HG03378 (cell line): ENCODE measurements around the gene SMIM10L2A.
"Not testable (repeated sequence)": the region's sequence is repeated elsewhere in the genome, so short reads cannot be mapped to it uniquely, and the experiment has no call there.

Experiments
- ATAC-seq: cut with Tn5 transposase; IDR thresholded peaks from one replicate; pipeline ENCODE4 v1.9.1; 2021; ENCODE audit warnings: mild to moderate bottlenecking, moderate library complexity; ENCODE audit not compliant: unreplicated experiment

The SMIM10L2A gene

GRCh38 chrX:135421932-135422809 is at the start of gene SMIM10L2A:
TSS of gene SMIM10L2A (plus strand) at chrX:135421944. CDS start at chrX:135422132, 188 bp downstream.
- peak; percentile 38 for ATAC-seq

GRCh38 chrX:135373357-135373756 is 48.4 kb upstream of the SMIM10L2A start:
- ATAC-seq: no peak

DNA sequence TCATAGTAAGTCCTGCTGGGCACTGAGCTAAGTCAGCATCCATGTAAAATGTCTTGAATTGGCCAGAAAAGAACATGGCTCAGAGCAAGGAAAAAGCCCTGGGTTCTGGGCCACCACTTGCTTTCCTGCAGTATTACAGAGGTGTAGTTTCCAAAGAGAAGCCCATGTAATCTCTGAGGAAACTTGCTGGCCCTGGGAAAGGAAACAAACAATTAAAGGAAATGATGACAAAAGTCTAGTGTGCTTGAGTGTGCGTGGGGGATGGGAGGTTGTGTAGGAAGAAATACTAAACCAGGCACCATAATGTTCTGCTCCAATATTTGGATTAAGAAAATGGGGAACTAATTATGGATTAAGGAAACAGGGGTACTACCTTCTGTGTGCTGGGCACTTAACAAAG is 39.5 kb upstream of the SMIM10L2A start:
- no peak for ATAC-seq

DNA sequence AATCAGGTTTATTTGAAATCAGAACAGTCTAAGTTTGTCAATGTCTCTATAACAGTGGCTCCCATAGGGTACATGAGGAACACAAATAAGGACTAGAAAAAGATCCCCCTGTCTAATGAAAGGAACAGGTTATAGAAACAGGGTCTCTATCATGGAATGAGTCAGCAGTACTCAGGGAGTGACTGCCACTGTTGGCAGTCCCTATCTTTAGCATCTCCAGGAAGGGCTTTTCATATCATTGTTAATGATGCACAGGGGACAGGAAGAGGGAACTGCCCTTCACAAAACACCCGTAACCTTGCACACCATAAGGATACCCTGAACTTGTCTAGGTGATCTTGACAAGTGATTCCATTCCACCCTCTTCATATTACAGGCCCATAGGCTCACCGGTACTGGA is 38.5 kb upstream of the SMIM10L2A start:
- ATAC-seq: no peak

DNA sequence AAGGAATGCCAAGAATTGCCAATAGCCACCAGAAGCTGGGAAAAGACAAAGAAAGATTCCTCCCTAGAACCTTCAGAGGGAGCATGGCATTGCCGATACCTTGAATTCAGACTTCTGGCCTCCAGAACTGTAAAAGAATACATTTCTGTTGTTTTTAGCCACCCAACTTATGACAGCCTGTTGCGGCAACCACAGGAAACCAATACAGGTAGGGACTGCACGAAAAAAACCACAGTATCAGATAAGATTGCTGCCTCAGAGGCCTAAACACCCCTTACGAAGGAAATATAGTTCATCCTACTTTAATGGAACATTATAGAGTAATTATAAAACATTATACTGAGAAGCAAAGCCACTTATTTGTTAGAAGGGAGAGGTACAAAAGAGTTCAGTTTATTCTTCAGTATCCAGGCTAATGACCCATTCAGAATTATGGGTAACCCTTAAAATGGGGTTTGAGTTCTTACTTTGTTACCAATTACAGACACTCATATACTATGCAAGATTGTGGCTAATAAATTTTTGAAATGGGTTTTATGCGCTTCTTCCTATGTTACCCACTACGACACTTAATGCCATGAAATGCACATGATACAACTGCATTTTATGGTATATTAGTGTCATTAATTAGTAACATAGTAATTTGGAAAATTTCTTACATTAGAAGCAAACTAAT is 37.4 kb upstream of the SMIM10L2A start:
- ATAC-seq: peak; percentile 53

- no peak for ATAC-seq
Measured at GRCh38 chrX:135388841-135389240, 32.9 kb upstream of the SMIM10L2A start.

DNA sequence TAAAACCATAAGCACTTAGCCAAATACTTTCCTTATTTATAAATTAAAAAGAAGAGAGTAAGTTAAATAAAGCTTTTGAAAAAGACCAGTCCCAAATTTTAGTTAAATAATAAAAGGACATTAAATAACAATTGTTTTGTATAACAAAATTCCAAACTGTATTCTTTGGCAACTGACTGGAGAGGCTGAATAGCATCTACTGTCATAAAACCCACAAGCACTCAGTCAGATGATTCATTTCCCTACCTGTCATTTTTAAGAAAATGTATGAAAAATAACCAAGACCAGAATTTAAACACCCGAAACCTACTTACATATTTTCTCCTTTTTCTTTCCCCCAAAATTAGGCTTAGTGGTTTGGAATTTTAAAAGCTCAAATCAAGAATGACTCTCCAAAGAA is 32.5 kb upstream of the SMIM10L2A start:
- no peak for ATAC-seq

DNA sequence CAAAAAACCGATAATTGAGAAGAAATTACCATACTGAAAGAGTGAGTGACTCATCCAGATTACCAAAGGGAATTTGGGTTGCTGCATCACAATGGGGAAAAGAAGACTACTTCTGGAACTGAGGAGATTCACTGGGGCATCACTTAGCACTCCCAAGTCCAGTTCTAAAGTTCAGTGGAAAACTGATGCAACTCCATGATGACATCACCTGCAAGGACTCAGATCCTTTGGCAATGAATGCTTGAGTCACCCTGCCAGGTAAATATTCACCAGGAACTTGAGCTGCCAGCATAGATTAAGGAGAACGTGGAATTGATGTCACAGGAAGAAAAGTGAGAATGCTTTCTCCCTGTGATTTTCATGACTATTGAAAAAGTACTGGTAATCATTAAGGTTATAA is 32.0 kb upstream of the SMIM10L2A start:
- ATAC-seq: no peak

GRCh38 chrX:135391734-135392133 is 30.0 kb upstream of the SMIM10L2A start:
- no peak for ATAC-seq

DNA sequence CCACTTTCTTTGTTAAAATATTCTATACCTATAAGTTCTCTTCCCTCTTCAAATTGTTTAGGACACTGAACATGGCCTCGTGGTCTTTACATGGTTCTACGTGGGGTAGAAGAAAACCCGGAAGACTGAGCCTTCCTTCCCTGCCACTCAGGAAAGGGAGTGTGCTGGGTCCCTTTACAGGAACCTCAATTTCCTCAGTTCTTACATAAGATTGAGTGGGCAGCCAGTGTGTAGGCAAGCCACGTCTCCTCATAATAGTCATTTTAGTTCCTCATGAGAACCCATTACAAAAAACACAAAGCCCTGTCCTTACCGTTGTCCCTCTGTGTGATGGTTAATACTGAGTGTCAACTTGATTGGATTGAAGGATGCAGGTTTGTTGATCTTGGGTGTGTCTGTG is 28.7 kb upstream of the SMIM10L2A start:
- no peak for ATAC-seq

GRCh38 chrX:135395064-135395463 is 26.7 kb upstream of the SMIM10L2A start:
- ATAC-seq: no peak

DNA sequence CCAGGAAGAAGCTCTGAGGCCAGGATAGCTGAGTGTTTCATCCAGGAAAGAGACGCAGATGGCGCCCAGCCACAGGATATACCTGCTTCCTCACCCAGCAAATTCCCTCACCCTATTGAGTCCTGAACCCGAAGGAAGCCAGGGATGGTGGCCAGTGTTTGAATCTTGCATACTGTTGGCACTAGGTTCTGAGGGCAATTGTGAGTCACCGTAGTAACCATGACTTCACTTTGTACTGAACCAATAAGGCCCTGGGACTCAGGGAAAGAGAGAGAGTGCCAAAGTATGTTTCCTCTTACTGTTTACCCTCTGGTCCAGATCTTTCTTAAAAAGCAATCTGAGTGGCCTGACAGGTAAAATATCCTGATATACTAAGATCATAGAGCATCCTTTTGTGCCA is 25.6 kb upstream of the SMIM10L2A start:
- ATAC-seq: no peak

DNA sequence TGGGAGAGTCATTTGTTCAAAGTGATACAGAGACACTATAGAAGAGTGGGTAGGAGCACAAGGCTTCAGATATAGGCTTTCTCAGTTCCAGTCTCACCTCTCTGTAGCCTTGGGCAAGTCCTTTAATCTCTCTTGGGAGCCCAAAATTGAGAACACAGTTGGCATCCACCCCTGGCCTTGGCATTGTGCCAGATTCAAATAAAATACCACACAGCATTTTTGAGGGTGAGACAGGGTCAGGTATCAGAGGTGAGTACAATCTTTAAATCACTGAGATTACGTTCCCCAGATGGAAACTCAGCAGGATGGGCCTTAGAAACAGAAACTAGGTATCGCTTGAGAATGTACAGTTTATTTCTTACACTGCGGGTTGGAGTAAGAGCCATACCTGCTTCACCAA is 25.2 kb upstream of the SMIM10L2A start:
- ATAC-seq: no peak

DNA sequence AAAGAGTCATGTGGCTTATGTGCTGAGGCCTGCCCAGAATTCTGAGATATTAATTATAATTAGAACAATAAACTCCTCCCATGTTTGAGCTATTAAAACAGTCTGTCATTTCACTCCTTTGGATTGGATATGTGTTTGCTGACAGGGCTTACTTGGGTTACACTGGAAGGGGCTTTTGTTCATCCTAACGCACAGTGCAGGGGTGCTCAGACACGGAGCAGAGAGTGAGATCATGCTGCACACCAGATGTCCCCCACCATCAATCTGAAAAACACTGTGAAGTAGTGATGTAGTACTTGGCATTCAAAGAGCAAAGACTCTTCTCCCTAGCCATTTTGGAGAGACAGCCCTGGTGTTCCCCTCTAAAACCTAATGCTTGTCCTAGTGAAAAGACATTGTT is 24.1 kb upstream of the SMIM10L2A start:
- ATAC-seq: no peak

GRCh38 chrX:135403374-135403773 is 18.4 kb upstream of the SMIM10L2A start:
- ATAC-seq: no peak

GRCh38 chrX:135406428-135406827 is 15.3 kb upstream of the SMIM10L2A start:
- ATAC-seq: not testable (repeated sequence)

DNA sequence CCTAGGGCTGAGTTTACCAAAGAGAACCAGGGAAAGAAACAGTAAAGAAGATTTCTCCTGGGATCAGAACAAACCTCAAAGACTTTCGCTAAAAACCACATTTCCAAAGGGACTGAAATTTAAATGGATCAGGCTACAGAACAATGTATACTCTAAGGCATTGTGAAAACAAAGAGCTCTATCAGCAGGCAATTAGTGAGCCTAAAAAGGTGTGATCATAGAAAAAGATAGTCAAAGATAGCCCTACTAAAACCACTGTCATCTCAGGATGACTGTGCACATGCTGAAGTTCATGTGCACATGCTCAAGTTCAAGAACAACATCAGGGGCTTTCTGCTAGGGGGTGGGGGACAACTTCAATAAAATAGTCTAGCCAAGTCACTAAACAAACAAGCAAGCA is 12.9 kb upstream of the SMIM10L2A start:
- ATAC-seq: no peak

DNA sequence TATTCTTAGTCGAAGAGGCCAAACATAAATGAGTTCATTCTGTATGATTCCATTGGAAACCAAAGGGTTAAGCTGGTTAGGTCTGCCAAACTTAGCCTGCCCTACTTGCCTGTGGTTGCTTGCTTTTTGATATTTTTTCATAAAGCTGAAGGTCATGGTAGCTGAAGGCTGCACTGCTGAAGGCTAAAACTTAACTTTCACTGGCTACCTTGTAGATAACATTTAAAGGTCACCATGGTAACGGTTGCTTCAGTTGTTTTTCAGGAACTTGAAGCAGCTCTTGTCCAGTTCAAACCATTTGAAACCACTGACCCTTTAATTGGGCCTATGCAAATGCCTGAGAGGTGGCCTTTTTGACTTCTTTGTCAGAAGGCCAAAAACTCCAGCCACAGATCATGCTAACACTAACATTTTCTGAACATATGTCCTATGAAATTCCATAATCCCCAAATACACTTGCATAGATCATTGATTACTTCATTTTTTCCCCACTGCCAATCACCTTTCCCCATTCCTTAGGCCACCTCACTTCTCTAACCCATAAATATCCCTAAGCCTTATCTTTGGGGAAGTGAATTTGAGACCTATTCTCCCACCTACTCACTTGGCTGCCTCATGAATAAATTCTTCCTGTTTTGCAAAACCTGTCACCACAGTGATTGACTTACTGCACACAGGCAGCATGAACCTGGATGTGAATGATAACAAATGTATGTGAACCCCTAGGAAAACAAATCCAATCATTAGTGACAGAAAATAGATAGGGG is 10.7 kb upstream of the SMIM10L2A start:
- no peak for ATAC-seq

- ATAC-seq: no peak
Measured at GRCh38 chrX:135411893-135412292, 9.9 kb upstream of the SMIM10L2A start.

GRCh38 chrX:135416546-135416945 is 5.2 kb upstream of the SMIM10L2A start:
- ATAC-seq: no peak

DNA sequence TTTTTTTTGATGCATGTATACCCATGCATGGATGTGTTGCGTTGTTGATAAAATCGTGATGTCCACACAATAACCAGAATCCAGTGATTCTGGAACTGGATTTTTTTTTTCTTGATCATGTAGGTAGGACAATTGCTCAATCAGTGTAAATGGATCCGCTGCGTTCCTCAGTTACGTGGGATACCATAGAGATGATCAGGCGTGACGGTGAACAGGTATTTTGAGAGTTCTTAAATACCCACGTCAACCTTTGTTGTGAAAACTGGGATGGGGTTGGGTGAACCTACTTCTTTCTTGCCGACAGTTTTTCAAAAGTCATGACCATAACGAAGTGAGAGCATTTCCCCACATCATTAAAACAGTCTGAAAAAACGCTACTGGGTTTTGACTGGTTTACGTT is 913 bp upstream of the SMIM10L2A start:
- no peak for ATAC-seq

DNA sequence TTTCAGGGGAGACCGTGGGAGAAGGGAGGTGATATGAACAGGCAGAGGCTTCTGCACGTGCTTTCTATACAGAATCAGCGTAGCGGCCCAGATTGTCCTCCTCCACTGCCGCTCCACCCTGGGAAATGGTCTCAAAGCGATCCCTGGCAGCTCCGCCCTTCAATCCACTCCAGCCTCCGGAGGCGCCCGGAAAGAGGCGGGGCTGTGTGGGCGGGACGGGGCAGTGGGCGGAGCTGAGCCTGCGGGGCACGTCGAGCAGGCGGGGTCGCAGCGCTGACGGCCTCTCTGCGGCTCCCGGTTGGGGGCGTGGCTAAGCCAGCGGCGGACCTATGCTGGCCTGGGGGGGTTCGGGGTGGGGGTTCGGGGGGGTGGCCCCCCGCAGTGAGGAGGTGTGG is 210 bp upstream of the SMIM10L2A start:
- ATAC-seq: peak; percentile 68
